GM10266 (cell line): ENCODE data around the gene CACNA1I.

Experiments used
- DNase-seq: peaks from one replicate; pipeline ENCODE4 v3.0.0; 2012; ENCODE audit errors: extremely low spot score
- CTCF ChIP-seq: IDR thresholded peaks from 2 replicates; pipeline ENCODE4 v1.5.1; 2012; ENCODE audit warnings: mild to moderate bottlenecking, low read depth; ENCODE audit not compliant: control insufficient read depth, insufficient read depth; ENCODE audit errors: missing control alignments

CACNA1I gene

GRCh38 chr22:39716534-39716933 lies 146.0 kb downstream of the CACNA1I start:
- no peak for TF ChIP-seq CTCF
- no peak for DNase-seq

DNA sequence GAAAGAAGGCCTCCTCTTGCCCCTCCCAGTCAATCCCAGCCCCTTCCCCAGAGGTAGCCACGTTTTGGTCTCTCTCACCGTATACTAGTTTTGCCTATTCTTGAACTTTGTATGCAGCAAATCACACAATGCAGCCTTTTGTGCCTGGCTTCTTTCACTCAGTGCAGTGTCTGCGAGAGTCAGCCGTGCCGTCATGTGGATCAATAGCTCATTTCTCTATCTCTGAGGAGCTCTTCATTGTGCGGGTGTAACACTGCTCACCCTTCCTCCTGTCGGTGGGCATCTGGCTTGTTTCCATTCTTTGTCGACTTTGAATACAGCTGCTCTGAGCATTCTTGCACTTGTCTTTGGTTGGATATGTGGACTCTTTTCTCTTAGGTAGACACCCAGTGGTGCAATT lies 146.5 kb downstream of the CACNA1I start:
- no peak for TF ChIP-seq CTCF

DNA sequence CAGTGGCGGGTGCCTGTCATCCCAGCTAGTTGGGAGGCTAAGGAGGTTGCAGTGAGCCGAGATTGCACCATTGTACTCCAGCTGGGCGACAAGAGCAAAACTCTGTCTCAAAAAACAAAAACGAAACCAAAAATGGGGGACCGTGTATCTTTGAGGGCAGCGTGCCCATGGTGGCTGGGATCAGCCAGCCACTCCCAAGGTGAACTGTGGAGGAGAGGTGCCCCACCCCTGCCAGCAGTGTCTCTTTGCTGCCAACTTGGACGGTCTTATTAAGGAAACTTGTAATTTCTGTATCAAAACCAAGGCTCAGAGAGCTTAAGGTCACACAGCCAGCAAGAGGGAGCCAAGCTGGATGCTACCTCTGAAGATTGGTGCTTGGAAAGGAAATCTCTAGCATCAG lies 147.7 kb downstream of the CACNA1I start:
- no peak for TF ChIP-seq CTCF
- no peak for DNase-seq

More for the DNA sequence above, 146.5 kb downstream of the CACNA1I start:
- no peak for DNase-seq

DNA sequence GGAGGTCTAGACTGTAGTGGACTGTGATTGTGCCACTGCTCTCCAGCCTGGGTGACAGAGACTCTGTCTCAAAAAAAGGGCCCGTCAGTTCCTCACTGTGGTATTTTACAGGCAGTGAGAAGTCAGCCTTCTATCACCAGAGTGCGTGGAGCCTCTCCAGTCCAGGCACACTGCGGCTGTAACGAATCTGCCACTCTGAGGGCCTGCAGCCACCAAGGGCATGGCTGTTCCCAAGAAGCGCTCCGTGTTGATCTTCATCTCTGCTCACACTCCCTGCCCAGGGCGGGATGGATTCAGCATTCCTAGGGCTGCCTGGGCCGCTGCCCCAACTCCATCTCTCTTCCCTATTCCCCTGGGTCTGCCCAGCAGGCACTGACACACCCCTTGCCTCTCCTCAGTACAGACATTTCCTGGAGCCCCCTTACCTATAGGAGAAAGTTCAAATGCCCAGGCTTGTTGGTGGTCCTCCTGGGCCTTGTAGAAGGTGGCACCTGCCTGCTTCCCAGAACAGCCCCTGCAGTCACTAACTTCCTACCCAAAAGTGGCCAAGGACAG lies 148.4 kb downstream of the CACNA1I start:
- no peak for DNase-seq
- TF ChIP-seq CTCF: no peak

- no peak for DNase-seq
- no peak for TF ChIP-seq CTCF
These were observed 149.3 kb downstream of the CACNA1I start for GRCh38 chr22:39719559-39720450.

DNA sequence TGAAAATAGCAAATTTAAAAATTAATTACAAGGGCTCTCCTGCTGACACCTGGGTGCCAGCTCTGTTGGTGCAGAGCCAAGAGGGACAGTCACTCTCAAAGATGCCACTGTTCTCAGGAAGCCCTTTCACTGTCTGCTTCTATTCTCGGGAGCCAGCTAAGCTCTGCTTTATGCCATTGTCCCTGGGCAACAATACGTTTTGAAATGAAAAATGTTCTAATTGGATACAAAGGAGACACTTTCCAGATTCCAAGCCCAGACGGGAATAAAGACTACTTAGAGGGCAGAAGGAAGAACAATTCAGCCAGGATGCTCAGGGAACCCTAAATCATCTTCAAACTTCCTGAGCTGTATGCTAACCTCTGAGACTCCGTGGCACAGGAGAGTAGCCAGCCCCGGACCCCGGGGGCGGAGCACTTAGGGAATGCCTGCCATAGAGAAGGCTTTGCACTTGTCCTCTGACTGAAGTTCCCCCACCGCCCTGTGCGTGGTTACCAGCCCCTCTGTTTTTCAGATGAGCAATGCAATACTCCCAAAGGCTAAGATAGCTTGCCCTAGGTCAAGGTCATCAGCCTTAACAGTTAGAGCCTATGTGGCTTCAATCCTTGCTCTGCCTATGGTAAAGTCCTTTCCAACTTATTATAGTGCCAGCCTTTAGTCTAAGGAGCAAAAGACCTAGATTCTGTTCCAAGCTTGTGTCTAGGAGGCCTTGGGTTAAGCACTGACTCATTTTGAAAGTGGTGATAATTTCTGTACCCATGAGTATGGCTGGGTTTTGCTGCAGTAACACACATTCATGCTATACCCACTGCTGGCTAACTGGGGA lies 150.9 kb downstream of the CACNA1I start:
- DNase-seq: no peak
- TF ChIP-seq CTCF: no peak

GRCh38 chr22:39722032-39722325 lies 151.4 kb downstream of the CACNA1I start:
- no peak for DNase-seq
- TF ChIP-seq CTCF: no peak
